T-helper 9 cell (primary cell): ENCODE measurements around the gene SEM1.
A peak's percentile ranks its signal among the peaks of the same experiment; 100 is the strongest.
"Not testable (repeated sequence)": the region's sequence is repeated elsewhere in the genome, so short reads cannot be mapped to it uniquely, and the experiment has no call there.

Experiments used
- DNase-seq: peaks from one replicate; pipeline ENCODE4 v3.0.0-alpha.2; 2020
- total RNA-seq, 2 donors: gene quantifications; one replicate each; lab custom pipeline; 2026; lab: John Stamatoyannopoulos, UW

SEM1 gene
- total RNA-seq: 14.5 to 31.2 reads per million in 2 donors

- peak; percentile 35 for DNase-seq
Measured at GRCh38 chr7:96709381-96710228, at the start of gene SEM1. Gene SEM1 (minus strand): TSS chr7:96709846. CDS start chr7:96709763, 83 bp downstream.

- DNase-seq: not testable (repeated sequence)
Measured at GRCh38 chr7:96757880-96758279, 48.2 kb upstream of the SEM1 start.

- no peak for DNase-seq
Measured at GRCh38 chr7:96747418-96747940, 37.8 kb upstream of the SEM1 start.

- no peak for DNase-seq
Measured at GRCh38 chr7:96740130-96740529, 30.5 kb upstream of the SEM1 start.

- no peak for DNase-seq
Measured at GRCh38 chr7:96739609-96740008, 30.0 kb upstream of the SEM1 start.

- no peak for DNase-seq
Measured at GRCh38 chr7:96739167-96739566, 29.5 kb upstream of the SEM1 start.

- no peak for DNase-seq
Measured at GRCh38 chr7:96738705-96739104, 29.1 kb upstream of the SEM1 start.

GRCh38 chr7:96737545-96738050, 28.0 kb upstream of the SEM1 start:
- no peak for DNase-seq

GRCh38 chr7:96734343-96734742, 24.7 kb upstream of the SEM1 start:
- no peak for DNase-seq

GRCh38 chr7:96729820-96730219, 20.2 kb upstream of the SEM1 start:
- DNase-seq: no peak

GRCh38 chr7:96728139-96728538, 18.5 kb upstream of the SEM1 start:
- no peak for DNase-seq

GRCh38 chr7:96727534-96728088, 18.0 kb upstream of the SEM1 start:
- DNase-seq: no peak

GRCh38 chr7:96723622-96724021, 14.0 kb upstream of the SEM1 start:
- no peak for DNase-seq

GRCh38 chr7:96722928-96723327, 13.3 kb upstream of the SEM1 start:
- DNase-seq: not testable (repeated sequence)

GRCh38 chr7:96720843-96721242, 11.2 kb upstream of the SEM1 start:
- no peak for DNase-seq

GRCh38 chr7:96719164-96719563, 9.5 kb upstream of the SEM1 start:
- DNase-seq: no peak

GRCh38 chr7:96718107-96719003, 8.7 kb upstream of the SEM1 start:
- DNase-seq: no peak

- DNase-seq: no peak
Measured at GRCh38 chr7:96713037-96713436, 3.4 kb upstream of the SEM1 start.

- no peak for DNase-seq
Measured at GRCh38 chr7:96710544-96710943, 898 bp upstream of the SEM1 start.

- DNase-seq: no peak
Measured at GRCh38 chr7:96708872-96709271, 774 bp downstream of the SEM1 start.

- no peak for DNase-seq
Measured at GRCh38 chr7:96707901-96708774, 1.5 kb downstream of the SEM1 start.

- DNase-seq: no peak
Measured at GRCh38 chr7:96701258-96701657, 8.4 kb downstream of the SEM1 start.
